Esophagus squamous epithelium (tissue), 5 donors: Measurements from ENCODE around the gene GOLGA1. TPM values are rescaled to one million over a fixed set of nuclear protein-coding genes. Genes with fewer than 3 reads are reported as not detected.
"Not testable (repeated sequence)": the region's sequence is repeated elsewhere in the genome, so short reads cannot be mapped to it uniquely, and the experiment has no call there.

Experiments used
- DNase-seq: peaks from one replicate; lab custom pipeline; 2025; lab: John Stamatoyannopoulos, UW
- H3K27ac ChIP-seq, 4 donors: fragments of 200-600 bp; sonication (generic); one replicate each; pipeline ENCODE4 v1.5.1; 2016 to 2019; ENCODE audit warnings: mild to moderate bottlenecking in 1 of 4
- H3K27me3 ChIP-seq, 4 donors: fragments of 200-600 bp; sonication (generic); 1 replicate in 3 of 4; 2 replicates in 1 of 4; pipeline versions ENCODE4 v1.5.1 to v1.6.0; 2017 to 2021; ENCODE audit warnings: antibody characterized with exemption in 1 of 4
- H3K36me3 ChIP-seq, 3 donors: fragments of 200-600 bp; sonication (generic); one replicate each; pipeline ENCODE4 v1.5.1; 2016 to 2019
- H3K4me1 ChIP-seq, 3 donors: fragments of 200-600 bp; sonication (generic); one replicate each; pipeline ENCODE4 v1.5.1; 2017 to 2019
- H3K4me3 ChIP-seq, 4 donors: fragments of 200-600 bp; sonication (generic); 1 replicate in 3 of 4; 2 replicates in 1 of 4; pipeline ENCODE4 v1.5.1; 2016 to 2019; ENCODE audit warnings: mild to moderate bottlenecking in 2 of 4, moderate library complexity in 1 of 4
- H3K9me3 ChIP-seq, 3 donors: fragments of 200-600 bp; sonication (generic); one replicate each; pipeline ENCODE4 v1.5.1; 2016 to 2019
- POLR2A ChIP-seq, 4 donors: fragments of 450-650 bp; IDR thresholded peaks; one replicate each; pipeline ENCODE4 v1.6.1; 2017; ENCODE audit warnings: antibody characterized with exemption in 4 of 4, mild to moderate bottlenecking in 4 of 4, moderate library complexity in 3 of 4
- WGBS, 2 donors: methylation state at CpG; one replicate each; pipeline ENCODE4 v1.1.5; 2018; 5-methylcytosine and 5-hydroxymethylcytosine counted together
- intact Hi-C: fragments of 100-400 bp; cut with DNase I; formaldehyde crosslinking; loops from one replicate; pipeline ENCODE4 v1.15.0; 2022
- total RNA-seq, 4 donors: library from RNA; depleted of rRNA; stranded (reverse); fragments of >200 nt; gene quantifications; one replicate each; pipeline ENCODE4 v1.1.0, GENCODE V29; 2016
- TF ChIP-seq, protein P1 (sequence below), 6 experiments: fragments of 450-650 bp in 4 of 6; fragments of 200-600 bp in 2 of 6; sonication (generic) in 2 of 6; IDR thresholded peaks; one replicate each; pipeline ENCODE4 v1.5.1; 2016 to 2019; ENCODE audit warnings: antibody characterized with exemption in 6 of 6, mild to moderate bottlenecking in 4 of 6, moderate library complexity in 4 of 6
- donor health status: DM: yes; HTN: yes; CAD: no.

Gene GOLGA1
- total RNA-seq, 4 donors from 2014 or later, result 11.9 to 18.8 (median 14.8) TPM

GRCh38 chr9:124973807-124974206, 32.9 kb upstream of the GOLGA1 start:
- no peaks in the 10 kb centered on the region for H3K4me1 ChIP-seq
- H3K27me3 ChIP-seq, result no peaks in the 10 kb centered on the region
- WGBS, 2 donors, result 92 to 94% methylated on average over 6 of the region's 6 CpGs
- no peak overlapping the region for H3K4me3 ChIP-seq
- no peaks in the 10 kb centered on the region for H3K9me3 ChIP-seq
- peaks cover 0 to 35% (median 0%) of the 10 kb centered on the region in 3 donors for H3K36me3 ChIP-seq
- no peak for DNase-seq
- no peak for TF ChIP-seq POLR2A (IDR thresholded peaks at IDR 0.05)
- TF ChIP-seq, protein P1, sequence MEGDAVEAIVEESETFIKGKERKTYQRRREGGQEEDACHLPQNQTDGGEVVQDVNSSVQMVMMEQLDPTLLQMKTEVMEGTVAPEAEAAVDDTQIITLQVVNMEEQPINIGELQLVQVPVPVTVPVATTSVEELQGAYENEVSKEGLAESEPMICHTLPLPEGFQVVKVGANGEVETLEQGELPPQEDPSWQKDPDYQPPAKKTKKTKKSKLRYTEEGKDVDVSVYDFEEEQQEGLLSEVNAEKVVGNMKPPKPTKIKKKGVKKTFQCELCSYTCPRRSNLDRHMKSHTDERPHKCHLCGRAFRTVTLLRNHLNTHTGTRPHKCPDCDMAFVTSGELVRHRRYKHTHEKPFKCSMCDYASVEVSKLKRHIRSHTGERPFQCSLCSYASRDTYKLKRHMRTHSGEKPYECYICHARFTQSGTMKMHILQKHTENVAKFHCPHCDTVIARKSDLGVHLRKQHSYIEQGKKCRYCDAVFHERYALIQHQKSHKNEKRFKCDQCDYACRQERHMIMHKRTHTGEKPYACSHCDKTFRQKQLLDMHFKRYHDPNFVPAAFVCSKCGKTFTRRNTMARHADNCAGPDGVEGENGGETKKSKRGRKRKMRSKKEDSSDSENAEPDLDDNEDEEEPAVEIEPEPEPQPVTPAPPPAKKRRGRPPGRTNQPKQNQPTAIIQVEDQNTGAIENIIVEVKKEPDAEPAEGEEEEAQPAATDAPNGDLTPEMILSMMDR (IDR thresholded peaks at IDR 0.05), result no peak
- intact Hi-C loops, result no loop called here
- no peak overlapping the region for H3K27ac ChIP-seq

DNA sequence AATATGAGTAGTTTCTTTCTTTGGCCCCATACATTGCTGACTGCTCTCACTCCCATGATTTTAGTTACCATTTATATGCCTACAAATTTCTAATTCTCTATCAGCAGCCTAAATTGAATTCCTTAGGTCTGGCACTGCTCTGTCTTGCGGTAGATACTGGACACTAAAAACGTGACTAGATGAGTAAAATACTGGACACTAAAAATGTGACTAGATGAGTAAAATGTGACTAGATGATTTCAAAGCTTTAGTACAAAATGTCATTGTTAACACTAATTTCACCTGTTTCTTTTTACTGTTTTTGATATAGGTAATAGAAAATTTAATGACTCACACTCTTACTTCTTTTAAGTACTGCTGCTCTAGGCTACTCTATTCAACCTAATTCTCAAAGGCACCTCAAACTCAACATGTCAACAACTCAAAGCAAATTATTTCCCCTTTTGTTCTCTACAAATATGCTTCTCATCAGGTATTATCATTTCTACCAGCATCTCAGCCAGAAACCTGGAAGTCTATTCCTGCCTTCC, 31.4 kb upstream of the GOLGA1 start:
- no peak overlapping the region for H3K27ac ChIP-seq
- intact Hi-C loops, result no loop called here
- H3K36me3 ChIP-seq, result peaks cover 0 to 44% (median 0%) of the 10 kb centered on the region in 3 donors
- no peaks in the 10 kb centered on the region for H3K9me3 ChIP-seq
- H3K27me3 ChIP-seq, result no peaks in the 10 kb centered on the region
- no peak for DNase-seq
- no peak for TF ChIP-seq POLR2A (IDR thresholded peaks at IDR 0.05)
- TF ChIP-seq, protein P1 (IDR thresholded peaks at IDR 0.05), result no peak
- H3K4me1 ChIP-seq, result no peaks in the 10 kb centered on the region
- no peak overlapping the region for H3K4me3 ChIP-seq
- WGBS, 2 donors, result 72 to 83% methylated on average over 2 of the region's 2 CpGs

DNA sequence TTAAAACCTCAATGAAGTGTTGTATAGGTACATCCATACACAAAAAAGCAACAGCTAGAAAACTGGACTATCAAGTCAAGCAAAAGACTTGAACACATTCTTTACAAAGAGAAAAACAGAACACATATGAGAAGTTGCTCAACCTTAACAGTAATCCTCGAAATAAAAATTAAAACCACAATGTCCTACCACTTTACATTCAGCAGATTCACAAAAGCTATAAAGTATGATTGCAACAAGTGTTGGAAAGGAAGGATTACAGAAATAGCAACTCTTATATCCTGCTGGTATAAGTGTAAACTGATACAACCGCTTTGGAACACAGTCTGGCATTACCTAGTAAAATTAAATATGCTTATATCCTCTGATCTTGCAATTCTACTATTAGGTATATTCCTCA, 28.5 kb upstream of the GOLGA1 start:
- Histone ChIP-seq H3K9me3 (no peaks in the 10 kb centered on the region), H3K4me3 (no peak overlapping the region), H3K27me3 (no peaks in the 10 kb centered on the region), H3K27ac (no peak overlapping the region), H3K4me1 (no peaks in the 10 kb centered on the region), H3K36me3 (peaks cover 0 to 36% (median 0%) of the 10 kb centered on the region in 3 donors)
- TF ChIP-seq, protein P1 (IDR thresholded peaks at IDR 0.05), result no peak
- TF ChIP-seq POLR2A (IDR thresholded peaks at IDR 0.05), result no peak
- intact Hi-C loops, result no loop called here
- DNase-seq, result no peak
- 69 to 76% methylated on average over 2 of the region's 2 CpGs for WGBS, 2 donors

GRCh38 chr9:124968238-124968637, 27.4 kb upstream of the GOLGA1 start:
- 88 to 94% methylated on average over 9 of the region's 9 CpGs for WGBS, 2 donors
- DNase-seq, result no peak
- Histone ChIP-seq H3K27ac (no peak overlapping the region), H3K27me3 (no peaks in the 10 kb centered on the region), H3K9me3 (no peaks in the 10 kb centered on the region), H3K4me1 (no peaks in the 10 kb centered on the region), H3K36me3 (peaks cover 0 to 36% (median 0%) of the 10 kb centered on the region in 3 donors), H3K4me3 (no peak overlapping the region)
- intact Hi-C loops, result no loop called here
- TF ChIP-seq POLR2A (IDR thresholded peaks at IDR 0.05), result no peak
- TF ChIP-seq, protein P1 (IDR thresholded peaks at IDR 0.05), result no peak

- H3K9me3 ChIP-seq, DNase-seq, H3K4me3 ChIP-seq, H3K4me1 ChIP-seq, intact Hi-C loops, H3K27me3 ChIP-seq: not testable (repeated sequence)
- H3K36me3 ChIP-seq, result peaks cover 0 to 27% (median 0%) of the 10 kb centered on the region in 3 donors
- peak overlapping the region in 1 of 4 donors; percentile 13 for H3K27ac ChIP-seq
- 89 to 90% methylated on average over 3 to 4 of the region's 5 CpGs for WGBS, 2 donors
These were observed 25.1 kb upstream of the GOLGA1 start for GRCh38 chr9:124965775-124966568.
